NCI-H526 treated with DMSO at 0.1 percent for 48 hours (cell line): Measurements from ENCODE around the gene FRG2B.
"Not testable (repeated sequence)": the region's sequence is repeated elsewhere in the genome, so short reads cannot be mapped to it uniquely, and the experiment has no call there.

Experiments
- DNase-seq: peaks from one replicate; lab custom pipeline; 2025; lab: John Stamatoyannopoulos, UW

Gene FRG2B

DNA sequence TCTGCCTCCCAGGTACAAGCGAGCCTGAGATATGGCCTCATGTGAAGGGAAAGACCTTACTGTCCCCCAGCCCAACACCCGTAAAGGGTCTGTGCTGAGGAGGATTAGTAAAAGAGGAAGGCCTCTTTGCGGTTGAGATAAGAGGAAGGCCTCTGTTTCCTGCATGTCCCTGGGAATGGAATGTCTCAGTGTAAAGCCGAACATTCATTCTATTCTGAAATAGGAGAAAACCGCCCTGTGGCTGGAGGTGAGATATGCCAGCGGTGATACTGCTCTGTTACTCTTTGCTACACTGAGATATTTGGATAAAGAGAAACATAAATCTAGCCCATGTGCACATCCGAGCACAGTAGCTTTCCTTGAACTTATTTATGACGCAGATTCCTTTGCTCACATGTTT lies 26.7 kb downstream of the FRG2B start:
- DNase-seq, result not testable (repeated sequence)

DNA sequence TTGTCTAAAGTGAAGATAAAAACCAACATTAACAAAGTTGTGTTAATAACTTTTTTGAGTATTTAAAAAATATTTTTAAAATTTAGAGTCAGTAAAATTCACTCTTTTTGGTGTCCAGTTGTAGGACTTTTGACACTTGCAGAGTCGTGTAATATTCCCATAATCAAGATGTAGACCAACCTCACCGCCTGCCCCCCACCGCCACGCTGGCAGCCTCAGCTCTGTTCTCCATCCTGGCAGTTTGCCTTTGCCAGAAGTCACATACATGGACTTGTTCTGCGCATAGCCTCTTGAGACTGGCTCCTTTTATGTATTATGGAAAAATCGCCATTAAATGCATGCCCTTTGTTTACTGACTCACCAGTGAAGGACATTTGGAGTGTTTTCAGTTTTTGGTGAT lies 33.9 kb downstream of the FRG2B start:
- no peak for DNase-seq

DNA sequence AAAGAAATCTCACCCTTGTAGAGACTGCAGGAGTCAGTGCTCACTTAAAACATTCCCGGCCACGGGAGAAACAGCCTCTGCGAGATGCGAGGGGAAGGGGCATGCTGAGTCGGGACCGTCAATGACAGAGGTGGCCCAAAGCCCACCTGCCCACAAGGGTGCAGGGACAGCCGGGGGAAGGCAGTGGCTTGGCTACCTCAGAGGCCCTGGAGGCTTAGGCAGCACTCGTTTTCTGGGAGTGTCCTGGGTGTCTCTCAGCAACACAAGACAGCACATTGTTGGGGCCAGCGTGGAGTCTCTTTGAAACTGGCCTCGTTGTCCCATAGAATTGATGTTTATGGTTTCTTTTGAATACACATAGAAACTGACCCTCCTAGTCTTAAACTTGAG lies 35.6 kb downstream of the FRG2B start:
- DNase-seq, result no peak

DNA sequence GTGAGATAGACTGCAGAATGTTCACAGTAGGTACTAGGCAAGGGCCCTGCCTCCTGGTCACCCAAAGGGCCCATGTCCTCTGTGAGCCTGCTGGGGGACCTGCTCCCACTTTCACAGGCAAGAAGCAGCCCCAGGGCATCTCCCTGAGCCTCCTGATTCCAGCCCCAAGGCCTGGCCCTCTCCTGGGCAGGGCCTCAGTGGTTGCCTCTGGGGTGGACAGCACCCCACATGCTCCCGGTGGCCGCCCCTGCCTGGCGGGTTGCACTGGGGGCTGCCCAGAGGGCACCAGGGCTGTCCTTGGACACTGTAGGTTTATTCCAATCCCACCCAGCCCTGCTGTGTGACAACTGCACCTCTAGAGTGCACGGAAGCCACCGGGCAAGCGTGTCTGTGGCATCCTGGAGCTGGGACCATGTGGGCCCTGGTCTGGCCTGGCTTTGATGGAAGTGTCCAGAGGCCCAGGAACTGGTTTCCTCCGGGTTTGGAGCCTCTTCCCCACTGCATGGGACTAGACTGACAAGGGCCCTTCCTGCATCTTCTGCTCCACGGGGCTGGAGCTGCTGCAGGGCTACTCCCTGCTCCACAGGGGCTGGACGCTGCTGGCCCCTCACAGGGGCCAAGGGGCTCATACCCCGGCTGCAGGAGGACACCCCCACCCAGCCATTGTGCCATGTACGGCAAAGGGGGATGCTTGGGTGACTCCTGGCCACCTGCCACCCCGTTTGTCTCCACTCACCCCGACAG lies 36.2 kb downstream of the FRG2B start:
- DNase-seq, result no peak

GRCh38 chr10:133577037-133577436 lies 49.6 kb downstream of the FRG2B start:
- not testable (repeated sequence) for DNase-seq
